Spleen (tissue), 7 donors: ENCODE results near the gene GNB1L.

Source experiments
- POLR2A ChIP-seq, 3 donors: fragments of 450-650 bp; IDR thresholded peaks; one replicate each; pipeline ENCODE4 v1.5.1; 2017; ENCODE audit warnings: antibody characterized with exemption in 3 of 3, mild to moderate bottlenecking in 1 of 3
- TF ChIP-seq, protein P1 (sequence below), 11 experiments: fragments of 200-600 bp in 7 of 11; fragments of 450-650 bp in 4 of 11; sonication (generic) in 4 of 11; IDR thresholded peaks in 8 of 11; conservative IDR thresholded peaks in 3 of 11; 1 replicate in 7 of 11; 2 replicates in 4 of 11; pipeline versions ENCODE4 v1.4.0 to v1.8.0; 2016 to 2021; ENCODE audit warnings: antibody characterized with exemption in 11 of 11, inconsistent platforms in 4 of 11, mild to moderate bottlenecking in 1 of 11
- donor health status: DM: no; HTN: no; CAD: no; lungs with moderate emphysema.
- donor health status: DM: no; HTN: no; CAD: no.
- donor health status: DM: no; HTN: no; CAD: no.

DNA sequence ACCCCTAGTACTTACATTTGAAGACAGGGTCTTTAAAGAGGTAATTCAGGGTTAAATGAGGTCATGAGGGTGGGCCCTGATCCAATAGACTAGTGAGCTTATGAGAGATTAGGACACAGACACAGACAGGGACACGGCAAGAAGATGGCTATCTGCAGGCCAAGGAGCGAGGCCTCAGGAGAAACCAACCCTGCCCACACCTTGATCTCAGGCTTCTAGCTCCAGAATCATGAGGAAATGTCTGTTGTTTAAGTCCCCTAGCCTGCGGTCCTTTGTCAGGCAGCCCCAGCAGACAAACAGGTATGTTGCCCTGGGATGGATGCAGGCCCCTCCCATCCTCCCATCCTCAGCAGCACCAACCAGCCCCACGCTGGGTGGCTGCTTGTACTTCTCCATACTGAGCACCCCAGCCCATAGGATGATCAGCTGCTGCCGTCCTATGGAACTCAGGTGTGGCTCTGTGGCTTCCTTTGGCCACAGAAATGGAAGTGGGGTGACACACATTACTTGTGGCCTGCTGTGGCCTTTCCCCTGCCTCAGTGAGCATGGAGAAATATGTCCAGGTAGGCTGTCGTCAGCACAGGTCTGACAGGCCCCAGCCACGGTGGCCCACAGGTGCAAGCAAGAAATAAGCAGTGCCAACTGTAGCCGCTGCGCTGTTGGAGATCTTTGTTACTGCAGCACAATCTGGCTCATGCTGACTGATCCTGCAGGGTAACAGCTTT, 7.9 kb downstream of the GNB1L start:
- TF ChIP-seq POLR2A (IDR thresholded peaks at IDR 0.05), result no peak
- TF ChIP-seq, protein P1, sequence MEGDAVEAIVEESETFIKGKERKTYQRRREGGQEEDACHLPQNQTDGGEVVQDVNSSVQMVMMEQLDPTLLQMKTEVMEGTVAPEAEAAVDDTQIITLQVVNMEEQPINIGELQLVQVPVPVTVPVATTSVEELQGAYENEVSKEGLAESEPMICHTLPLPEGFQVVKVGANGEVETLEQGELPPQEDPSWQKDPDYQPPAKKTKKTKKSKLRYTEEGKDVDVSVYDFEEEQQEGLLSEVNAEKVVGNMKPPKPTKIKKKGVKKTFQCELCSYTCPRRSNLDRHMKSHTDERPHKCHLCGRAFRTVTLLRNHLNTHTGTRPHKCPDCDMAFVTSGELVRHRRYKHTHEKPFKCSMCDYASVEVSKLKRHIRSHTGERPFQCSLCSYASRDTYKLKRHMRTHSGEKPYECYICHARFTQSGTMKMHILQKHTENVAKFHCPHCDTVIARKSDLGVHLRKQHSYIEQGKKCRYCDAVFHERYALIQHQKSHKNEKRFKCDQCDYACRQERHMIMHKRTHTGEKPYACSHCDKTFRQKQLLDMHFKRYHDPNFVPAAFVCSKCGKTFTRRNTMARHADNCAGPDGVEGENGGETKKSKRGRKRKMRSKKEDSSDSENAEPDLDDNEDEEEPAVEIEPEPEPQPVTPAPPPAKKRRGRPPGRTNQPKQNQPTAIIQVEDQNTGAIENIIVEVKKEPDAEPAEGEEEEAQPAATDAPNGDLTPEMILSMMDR (IDR thresholded peaks at IDR 0.05 in 8 of 11, conservative IDR thresholded peaks at IDR 0.05 in 3 of 11), result no peak
